Esophagus muscularis mucosa (tissue), 4 donors: ENCODE data around the gene MDC1. TPM values are rescaled to one million over a fixed set of nuclear protein-coding genes. Genes with fewer than 3 reads are reported as not detected.
A peak's percentile ranks its signal among the peaks of the same experiment; 100 is the strongest.
"Not testable (repeated sequence)": the region's sequence is repeated elsewhere in the genome, so short reads cannot be mapped to it uniquely, and the experiment has no call there.

Experiments used
- DNase-seq: peaks from one replicate; pipeline ENCODE4 v3.0.0-alpha.2; 2017; ENCODE audit errors: extremely low spot score
- H3K27ac ChIP-seq, 4 donors: fragments of 200-600 bp; sonication (generic); replicated peaks in 1 of 4; 1 replicate in 3 of 4; 2 replicates in 1 of 4; pipeline ENCODE4 v1.5.1; 2016 to 2019; ENCODE audit warnings: mild to moderate bottlenecking in 1 of 4
- H3K27me3 ChIP-seq, 4 donors: fragments of 200-600 bp; sonication (generic); one replicate each; pipeline versions ENCODE4 v1.5.1 to v1.6.0; 2016 to 2019
- H3K36me3 ChIP-seq, 4 donors: fragments of 200-600 bp; sonication (generic); one replicate each; pipeline ENCODE4 v1.5.1; 2016 to 2019
- H3K4me1 ChIP-seq, 4 donors: fragments of 200-600 bp; sonication (generic); one replicate each; pipeline ENCODE4 v1.5.1; 2016 to 2019
- H3K4me3 ChIP-seq, 4 donors: fragments of 200-600 bp; sonication (generic); 1 replicate in 2 of 4; 2 replicates in 2 of 4; pipeline ENCODE4 v1.5.1; 2016 to 2019; ENCODE audit warnings: mild to moderate bottlenecking in 4 of 4, moderate library complexity in 1 of 4
- H3K9me3 ChIP-seq, 4 donors: fragments of 200-600 bp; sonication (generic); 1 replicate in 3 of 4; 2 replicates in 1 of 4; pipeline ENCODE4 v1.5.1; 2016 to 2019
- CTCF ChIP-seq, 3 experiments: fragments of 200-600 bp in 2 of 3; fragments of 450-650 bp in 1 of 3; sonication (generic) in 2 of 3; IDR thresholded peaks; one replicate each; pipeline ENCODE4 v1.5.1; 2017 to 2019; ENCODE audit warnings: antibody characterized with exemption in 3 of 3, mild to moderate bottlenecking in 2 of 3, moderate library complexity in 1 of 3
- EP300 ChIP-seq: sonication (generic); formaldehyde crosslinking; IDR thresholded peaks from one replicate; pipeline ENCODE4 v1.6.1; 2017; ENCODE audit warnings: antibody characterized with exemption
- POLR2A ChIP-seq: fragments of 450-650 bp; IDR thresholded peaks from one replicate; pipeline ENCODE4 v1.6.1; 2017; ENCODE audit warnings: antibody characterized with exemption, moderate library complexity, mild to moderate bottlenecking, low read depth
- POLR2AphosphoS5 ChIP-seq, 2 donors: sonication (generic); formaldehyde crosslinking; IDR thresholded peaks; one replicate each; pipeline ENCODE4 v1.6.1; 2017; ENCODE audit warnings: antibody characterized with exemption in 2 of 2
- WGBS: methylation state at CpG from one replicate; pipeline ENCODE4 v1.1.5; 2018; 5-methylcytosine and 5-hydroxymethylcytosine counted together
- intact Hi-C: fragments of 100-400 bp; cut with DNase I; formaldehyde crosslinking; loops from one replicate; pipeline ENCODE4 v1.15.1; 2023
- total RNA-seq, 4 donors: library from RNA; depleted of rRNA; stranded (reverse); fragments of >200 nt; gene quantifications; one replicate each; pipeline versions ENCODE4 v1.1.0 to v1.2.1, GENCODE V29; 2016

MDC1 gene
- total RNA-seq, 4 donors from 2014 or later, result 10.8 to 20.3 (median 13.1) TPM

- intact Hi-C loops, result loop anchor here (2.0 kb wide), 1 partner anchor 103 kb away; the partner anchor contains the start of genes MRPS18B and PPP1R10
- Histone ChIP-seq H3K9me3 (no peaks in the 10 kb centered on the region), H3K36me3 (peaks cover 15 to 32% (median 28%) of the 10 kb centered on the region in 4 donors), H3K27me3 (no peaks in the 10 kb centered on the region), H3K4me1 (peaks cover 50 to 70% (median 65%) of the 10 kb centered on the region in 4 donors), H3K27ac (peak within 1 kb of the TSS; percentile 94 to 98 (median 97)), H3K4me3 (peak within 1 kb of the TSS; percentile 82 to 93 (median 86))
- TF ChIP-seq CTCF (IDR thresholded peaks at IDR 0.05) (peak in 2 of 3 experiments; percentile 21 to 22), POLR2AphosphoS5 (IDR thresholded peaks at IDR 0.05) (peak; percentile 90 to 99), POLR2A (peak; percentile 91), EP300 (no peak)
- under 1% methylated on average over 34 of the region's 38 CpGs for WGBS
- DNase-seq, result peak; percentile 99
Measured at GRCh38 chr6:30719791-30720737, 3.0 kb upstream of the MDC1 start, which contains the start of gene TUBB. Gene TUBB, plus strand, starts transcription at chr6:30720352. Its CDS starts 155 bp downstream, at chr6:30720507.

- Histone ChIP-seq H3K36me3 (peaks cover 17 to 31% (median 25%) of the 10 kb centered on the region in 4 donors), H3K27me3 (no peaks in the 10 kb centered on the region), H3K4me3 (peak overlapping the region; percentile 82 to 93 (median 86)), H3K9me3 (no peaks in the 10 kb centered on the region), H3K27ac (peak overlapping the region; percentile 83 to 98 (median 95)), H3K4me1 (peaks cover 45 to 63% (median 59%) of the 10 kb centered on the region in 4 donors)
- intact Hi-C loops, result no loop called here
- 24% methylated on average over 8 of the region's 8 CpGs for WGBS
- TF ChIP-seq EP300 (no peak), POLR2AphosphoS5 (IDR thresholded peaks at IDR 0.05) (no peak), CTCF (IDR thresholded peaks at IDR 0.05) (no peak), POLR2A (no peak)
- DNase-seq, result no peak
Measured at GRCh38 chr6:30719356-30719755, 2.3 kb upstream of the MDC1 start.

GRCh38 chr6:30717845-30718720, 1.0 kb upstream of the MDC1 start:
- Histone ChIP-seq H3K27ac (peak overlapping the region; percentile 82 to 95 (median 92)), H3K4me3 (peak overlapping the region; percentile 68 to 76 (median 73)), H3K36me3 (peaks cover 17 to 31% (median 25%) of the 10 kb centered on the region in 4 donors), H3K4me1 (peaks cover 36 to 51% (median 46%) of the 10 kb centered on the region in 4 donors)
- intact Hi-C loops, H3K9me3 ChIP-seq, H3K27me3 ChIP-seq, DNase-seq: not testable (repeated sequence)
- 77% methylated on average over 36 of the region's 37 CpGs for WGBS

- Histone ChIP-seq H3K27me3 (no peaks in the 10 kb centered on the region), H3K36me3 (peaks cover 28 to 35% (median 29%) of the 10 kb centered on the region in 4 donors), H3K27ac (peak overlapping the region; percentile 90 to 95 (median 92)), H3K4me1 (peaks cover 23 to 38% (median 34%) of the 10 kb centered on the region in 4 donors), H3K4me3 (peak overlapping the region; percentile 68 to 76 (median 73)), H3K9me3 (no peaks in the 10 kb centered on the region)
- no peak for TF ChIP-seq POLR2A
- no peak for TF ChIP-seq CTCF (IDR thresholded peaks at IDR 0.05)
- no peak for TF ChIP-seq POLR2AphosphoS5 (IDR thresholded peaks at IDR 0.05)
- no peak for TF ChIP-seq EP300
- 0% methylated on average over 5 of the region's 8 CpGs for WGBS
- no peak for DNase-seq
- intact Hi-C loops, result no loop called here
Measured at GRCh38 chr6:30716879-30717128, 277 bp downstream of the MDC1 start.

- H3K9me3 ChIP-seq, result no peaks in the 10 kb centered on the region
- H3K36me3 ChIP-seq, result peaks cover 41 to 61% (median 52%) of the 10 kb centered on the region in 4 donors
- H3K4me3 ChIP-seq, result no peak overlapping the region
- no peak for DNase-seq
- intact Hi-C loops, result no loop called here
- no peaks in the 10 kb centered on the region for H3K27me3 ChIP-seq
- TF ChIP-seq POLR2A, result no peak
- no peak for TF ChIP-seq CTCF (IDR thresholded peaks at IDR 0.05)
- TF ChIP-seq POLR2AphosphoS5 (IDR thresholded peaks at IDR 0.05), result no peak
- H3K4me1 ChIP-seq, result peaks cover 19 to 29% (median 25%) of the 10 kb centered on the region in 4 donors
- H3K27ac ChIP-seq, result no peak overlapping the region
- 100% methylated on average over 1 of the region's 1 CpG for WGBS
Measured at GRCh38 chr6:30714263-30714662, 2.8 kb downstream of the MDC1 start.
